Activated T-helper 2 cell treated with anti-CD3 and anti-CD28 coated beads, Interferon-gamma antibody, Interleukin-2, Interleukin-4, amounts not matched to agents 10 μg/mL and 5 μg/mL and 100 μg/mL, durations not matched to agents 14 hours and 24 hours and 36 hours (primary cell): ENCODE results near the gene PLPP2. TPM values are rescaled to one million over a fixed set of nuclear protein-coding genes. Genes with fewer than 3 reads are reported as not detected.
"Not testable (repeated sequence)": the region's sequence is repeated elsewhere in the genome, so short reads cannot be mapped to it uniquely, and the experiment has no call there.

Experiments used
- DNase-seq: peaks from one replicate; pipeline ENCODE4 v3.0.0; 2021; ENCODE audit warnings: low spot score
- H3K27ac Mint-ChIP-seq: one replicate; pipeline ENCODE4 v1.8.0; 2021; ENCODE audit warnings: mixed read lengths
- H3K27me3 Mint-ChIP-seq: one replicate; pipeline ENCODE4 v1.8.0; 2021; ENCODE audit warnings: low read depth, mixed read lengths
- H3K36me3 Mint-ChIP-seq: one replicate; pipeline ENCODE4 v1.8.0; 2021; ENCODE audit warnings: low read depth, mixed read lengths
- H3K4me1 Mint-ChIP-seq: one replicate; pipeline ENCODE4 v1.8.0; 2021; ENCODE audit warnings: low read depth, mixed read lengths
- H3K4me3 Mint-ChIP-seq: one replicate; pipeline ENCODE4 v1.8.0; 2021; ENCODE audit warnings: low read depth, mild to moderate bottlenecking, moderate library complexity, mixed read lengths
- H3K9me3 Mint-ChIP-seq: one replicate; pipeline ENCODE4 v1.8.0; 2021; ENCODE audit warnings: mixed read lengths
- intact Hi-C: fragments of 100-400 bp; cut with micrococcal nuclease; formaldehyde crosslinking; loops from one replicate; pipeline ENCODE4 v1.15.1; 2023
- total RNA-seq: library from RNA; stranded (reverse); gene quantifications from 2 replicates; pipeline ENCODE4 v1.2.3, GENCODE V29; 2022

Gene PLPP2
- total RNA-seq, 1 donor from 2014 or later, result not detected

DNA sequence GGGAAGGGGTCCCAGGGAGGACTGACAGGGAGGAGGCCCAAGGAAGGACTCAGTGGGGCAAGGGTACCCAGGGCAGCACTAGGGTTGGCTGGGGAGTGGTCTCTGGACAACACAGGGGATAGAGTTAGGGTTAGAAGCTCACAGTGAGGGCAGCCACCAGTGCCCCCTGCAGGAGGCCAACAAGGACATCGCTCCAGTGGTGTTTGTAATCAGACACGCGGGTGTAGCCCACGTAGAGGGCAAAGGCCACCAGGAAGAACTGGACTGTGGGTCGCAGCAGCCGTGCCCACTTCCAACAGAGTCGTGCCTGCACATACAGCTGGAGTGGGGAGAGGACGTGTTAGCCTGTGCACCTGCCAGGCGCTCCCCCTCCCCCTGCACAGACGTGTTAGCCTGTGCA is 9.2 kb downstream of the PLPP2 start:
- intact Hi-C loops, result no loop called here
- DNase-seq, result no peak
- no peak overlapping the region for H3K4me3 Mint-ChIP-seq

DNA sequence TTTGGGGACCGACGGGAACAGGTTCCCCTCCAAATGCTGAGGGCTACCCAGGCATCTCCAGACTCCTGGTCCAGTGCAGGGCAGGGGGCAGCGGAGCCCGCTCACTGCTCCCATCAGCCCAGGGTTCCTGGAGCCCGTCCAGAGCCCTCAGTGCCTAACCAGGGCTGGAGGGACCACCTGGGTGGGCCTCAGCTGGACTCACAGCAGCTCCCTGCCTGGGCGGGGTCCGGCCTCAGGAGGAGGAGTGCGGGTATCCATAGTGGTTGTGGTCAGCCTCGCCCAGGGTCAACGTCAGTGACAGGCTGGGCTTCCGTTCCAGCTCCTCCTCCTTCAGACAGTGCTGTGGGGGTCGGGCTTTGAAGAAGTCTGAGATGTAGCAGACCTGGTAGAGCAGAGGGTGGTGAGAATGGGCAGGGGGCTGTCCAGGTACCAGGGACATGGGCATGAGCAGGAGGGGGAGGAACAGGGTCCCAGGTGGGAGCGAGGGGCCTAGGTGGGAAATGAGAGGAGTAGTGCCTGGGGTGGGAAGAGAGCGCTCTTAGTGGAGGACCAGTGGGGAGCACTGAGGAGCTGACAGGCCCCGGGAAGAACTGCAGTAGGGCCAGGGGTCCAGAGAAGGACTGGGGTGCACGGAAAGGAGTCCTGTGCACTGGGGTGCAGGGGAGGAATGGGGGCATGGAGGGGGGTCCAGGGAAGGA is 9.9 kb downstream of the PLPP2 start:
- H3K4me1 Mint-ChIP-seq, result no peaks in the 10 kb centered on the region
- H3K36me3 Mint-ChIP-seq, result no peaks in the 10 kb centered on the region
- intact Hi-C loops, result no loop called here
- H3K27ac Mint-ChIP-seq, result no peak overlapping the region
- H3K27me3 Mint-ChIP-seq, result peaks cover 9% of the 10 kb centered on the region
- DNase-seq, result no peak
- H3K9me3 Mint-ChIP-seq, result no peaks in the 10 kb centered on the region
- no peak overlapping the region for H3K4me3 Mint-ChIP-seq

More for the DNA sequence above, 9.2 kb downstream of the PLPP2 start:
- Mint-ChIP-seq H3K27me3 (peaks cover 8% of the 10 kb centered on the region), H3K27ac (no peak overlapping the region), H3K4me1 (no peaks in the 10 kb centered on the region), H3K9me3 (no peaks in the 10 kb centered on the region), H3K36me3 (no peaks in the 10 kb centered on the region)

GRCh38 chr19:280541-281009 is 10.6 kb downstream of the PLPP2 start:
- Mint-ChIP-seq H3K9me3 (no peaks in the 10 kb centered on the region), H3K4me3 (no peak overlapping the region), H3K4me1 (no peaks in the 10 kb centered on the region), H3K27ac (no peak overlapping the region), H3K27me3 (peaks cover 9% of the 10 kb centered on the region), H3K36me3 (no peaks in the 10 kb centered on the region)
- intact Hi-C loops, result no loop called here
- DNase-seq, result no peak

- intact Hi-C loops, result no loop called here
- no peak for DNase-seq
- no peaks in the 10 kb centered on the region for H3K4me1 Mint-ChIP-seq
- no peak overlapping the region for H3K27ac Mint-ChIP-seq
- H3K36me3 Mint-ChIP-seq, result no peaks in the 10 kb centered on the region
- no peak overlapping the region for H3K4me3 Mint-ChIP-seq
- H3K9me3 Mint-ChIP-seq, result no peaks in the 10 kb centered on the region
- H3K27me3 Mint-ChIP-seq, result peaks cover 12% of the 10 kb centered on the region
Observed at GRCh38 chr19:279656-280055, 11.5 kb downstream of the PLPP2 start.

DNA sequence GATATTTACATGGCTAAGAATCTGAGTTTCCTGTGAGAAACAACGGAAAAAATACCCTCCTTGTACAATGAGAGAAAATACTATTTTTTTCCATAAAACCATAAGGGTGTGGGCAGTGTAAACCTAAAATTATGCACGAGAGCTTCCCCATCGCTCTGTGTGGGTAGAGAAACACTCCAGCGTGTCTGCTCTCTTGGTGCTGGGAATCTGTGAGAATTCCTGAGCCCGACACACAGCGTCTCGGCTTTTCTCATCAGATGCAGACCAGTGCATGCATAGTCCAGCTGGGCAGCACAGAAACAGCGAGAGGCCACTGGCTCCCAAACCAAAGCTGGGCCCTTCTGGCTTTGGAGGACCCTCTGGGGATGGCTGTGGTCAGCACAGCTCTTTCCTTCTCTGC is 12.0 kb downstream of the PLPP2 start:
- no peaks in the 10 kb centered on the region for H3K36me3 Mint-ChIP-seq
- intact Hi-C loops, result no loop called here
- DNase-seq, result no peak
- H3K9me3 Mint-ChIP-seq, result no peaks in the 10 kb centered on the region
- no peak overlapping the region for H3K27ac Mint-ChIP-seq
- no peak overlapping the region for H3K4me3 Mint-ChIP-seq
- H3K4me1 Mint-ChIP-seq, result no peaks in the 10 kb centered on the region
- H3K27me3 Mint-ChIP-seq, result peaks cover 12% of the 10 kb centered on the region

- Mint-ChIP-seq H3K27ac (no peak overlapping the region), H3K4me3 (no peak overlapping the region), H3K27me3 (peaks cover 13% of the 10 kb centered on the region), H3K9me3 (no peaks in the 10 kb centered on the region), H3K36me3 (no peaks in the 10 kb centered on the region), H3K4me1 (no peaks in the 10 kb centered on the region)
- no peak for DNase-seq
- intact Hi-C loops, result no loop called here
Observed at GRCh38 chr19:277581-278165, 13.5 kb downstream of the PLPP2 start.

DNA sequence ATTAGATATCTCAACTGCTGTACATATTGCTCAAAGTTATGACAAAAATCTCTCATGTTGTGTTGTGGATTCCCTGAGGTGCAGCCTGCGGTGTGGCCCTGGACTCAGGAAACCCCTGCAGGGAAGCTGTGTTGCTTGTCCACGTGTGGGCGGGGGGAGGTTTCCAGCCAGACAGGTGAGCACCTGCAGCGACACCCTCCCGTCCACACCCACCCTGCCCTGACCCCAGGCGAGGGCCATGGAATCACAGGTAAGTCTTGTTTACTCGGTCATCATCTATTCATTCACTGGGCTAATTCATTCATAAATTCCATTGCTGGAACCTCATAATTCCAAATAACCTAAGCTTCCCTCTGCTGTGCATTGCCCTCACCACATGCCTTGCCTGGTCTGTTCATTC is 14.1 kb downstream of the PLPP2 start:
- no peaks in the 10 kb centered on the region for H3K36me3 Mint-ChIP-seq
- DNase-seq, result no peak
- H3K4me1 Mint-ChIP-seq, result no peaks in the 10 kb centered on the region
- peaks cover 14% of the 10 kb centered on the region for H3K27me3 Mint-ChIP-seq
- no peak overlapping the region for H3K27ac Mint-ChIP-seq
- H3K4me3 Mint-ChIP-seq, result no peak overlapping the region
- intact Hi-C loops, result no loop called here
- no peaks in the 10 kb centered on the region for H3K9me3 Mint-ChIP-seq

GRCh38 chr19:275958-276646 is 15.1 kb downstream of the PLPP2 start:
- intact Hi-C loops, result no loop called here
- no peak for DNase-seq
- no peak overlapping the region for H3K27ac Mint-ChIP-seq
- no peak overlapping the region for H3K4me3 Mint-ChIP-seq
- no peaks in the 10 kb centered on the region for H3K4me1 Mint-ChIP-seq
- H3K9me3 Mint-ChIP-seq, result no peaks in the 10 kb centered on the region
- H3K36me3 Mint-ChIP-seq, result no peaks in the 10 kb centered on the region
- H3K27me3 Mint-ChIP-seq, result peaks cover 15% of the 10 kb centered on the region

DNA sequence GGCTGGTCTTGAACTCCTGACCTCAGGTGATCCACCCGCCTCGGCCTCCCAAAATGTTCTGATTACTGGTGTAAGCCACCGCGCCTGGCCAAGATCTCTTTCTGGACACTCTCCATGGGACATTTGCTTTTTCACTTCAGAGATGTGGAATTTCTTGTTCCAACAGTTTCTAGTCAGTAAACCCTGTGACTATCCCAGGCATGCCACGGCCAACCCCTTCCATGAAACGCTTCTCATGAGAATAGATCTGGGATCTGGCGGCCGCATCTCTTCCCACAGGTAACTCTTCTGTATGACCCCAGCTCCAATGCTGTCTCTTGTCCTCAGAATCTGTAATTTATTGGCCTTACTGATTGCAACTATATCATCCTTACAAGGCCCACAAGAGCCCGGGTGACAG is 16.2 kb downstream of the PLPP2 start:
- H3K27me3 Mint-ChIP-seq, result peaks cover 15% of the 10 kb centered on the region
- no peak for DNase-seq
- intact Hi-C loops, result no loop called here
- H3K36me3 Mint-ChIP-seq, result no peaks in the 10 kb centered on the region
- H3K27ac Mint-ChIP-seq, result no peak overlapping the region
- H3K4me3 Mint-ChIP-seq, result no peak overlapping the region
- no peaks in the 10 kb centered on the region for H3K4me1 Mint-ChIP-seq
- H3K9me3 Mint-ChIP-seq, result no peaks in the 10 kb centered on the region

- Mint-ChIP-seq H3K27me3 (peaks cover 19% of the 10 kb centered on the region), H3K36me3 (no peaks in the 10 kb centered on the region), H3K4me1 (no peaks in the 10 kb centered on the region), H3K27ac (no peak overlapping the region), H3K9me3 (no peaks in the 10 kb centered on the region), H3K4me3 (no peak overlapping the region)
- no peak for DNase-seq
- intact Hi-C loops, result no loop called here
Observed at GRCh38 chr19:273393-273792, 17.8 kb downstream of the PLPP2 start.

DNA sequence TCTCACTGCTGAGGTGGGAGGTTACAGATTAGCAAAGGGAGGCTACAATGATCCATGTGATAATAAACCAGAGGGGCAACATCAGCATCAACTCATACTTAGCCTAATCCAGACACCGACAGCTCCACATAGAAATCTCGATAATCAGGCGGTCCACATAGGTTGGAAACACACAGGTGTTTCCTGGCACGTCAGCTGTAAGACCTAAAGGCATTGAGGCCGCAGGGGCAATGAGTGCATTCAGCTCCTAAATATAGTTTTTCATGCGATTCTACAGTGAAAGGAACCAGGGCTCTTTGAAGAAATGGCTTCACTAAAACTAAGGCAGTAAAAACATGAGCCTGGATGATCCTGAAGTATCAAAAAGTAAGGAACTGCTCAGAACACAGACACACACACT is 19.3 kb downstream of the PLPP2 start:
- H3K27me3 Mint-ChIP-seq, result peaks cover 22% of the 10 kb centered on the region
- DNase-seq, result no peak
- H3K4me1 Mint-ChIP-seq, result peaks cover 2% of the 10 kb centered on the region
- intact Hi-C loops, result no loop called here
- H3K27ac Mint-ChIP-seq, result no peak overlapping the region
- no peaks in the 10 kb centered on the region for H3K36me3 Mint-ChIP-seq
- no peak overlapping the region for H3K4me3 Mint-ChIP-seq
- H3K9me3 Mint-ChIP-seq, result no peaks in the 10 kb centered on the region

GRCh38 chr19:270766-271318 is 20.4 kb downstream of the PLPP2 start:
- H3K4me1 Mint-ChIP-seq, result not testable (repeated sequence)
- peaks cover 31% of the 10 kb centered on the region for H3K27me3 Mint-ChIP-seq

GRCh38 chr19:269241-269640 is 22.0 kb downstream of the PLPP2 start:
- peaks cover 41% of the 10 kb centered on the region for H3K27me3 Mint-ChIP-seq
- no peaks in the 10 kb centered on the region for H3K9me3 Mint-ChIP-seq
- no peak overlapping the region for H3K27ac Mint-ChIP-seq
- no peaks in the 10 kb centered on the region for H3K36me3 Mint-ChIP-seq
- no peak for DNase-seq
- no peak overlapping the region for H3K4me3 Mint-ChIP-seq
- intact Hi-C loops, result loop anchor here (10.0 kb wide), 1 partner anchor 236 kb away; the partner anchor contains the start of gene TPGS1
- H3K4me1 Mint-ChIP-seq, result peaks cover 6% of the 10 kb centered on the region

More at GRCh38 chr19:270766-271318, 20.4 kb downstream of the PLPP2 start:
- H3K9me3 Mint-ChIP-seq, H3K4me3 Mint-ChIP-seq, intact Hi-C loops, H3K27ac Mint-ChIP-seq, DNase-seq, H3K36me3 Mint-ChIP-seq: not testable (repeated sequence)
